Fibroblast of villous mesenchyme (primary cell): ENCODE results near the gene SLC35F3. TPM values are rescaled to one million over a fixed set of nuclear protein-coding genes. Genes with fewer than 3 reads are reported as not detected.
"Not testable (repeated sequence)": the region's sequence is repeated elsewhere in the genome, so short reads cannot be mapped to it uniquely, and the experiment has no call there.

Experiments
- DNase-seq: peaks from one replicate; pipeline ENCODE4 v3.0.0-alpha.2; 2010; ENCODE audit warnings: low read depth
- H3K4me3 ChIP-seq: 2 replicates; pipeline ENCODE4 v1.5.1; 2011; ENCODE audit warnings: low read depth, mild to moderate bottlenecking, low read length
- total RNA-seq: library from RNA; depleted of rRNA; stranded (reverse); fragments of >200 nt; gene quantifications from 2 replicates; pipeline ENCODE4 v1.2.3, GENCODE V29; 2012
- TF ChIP-seq, protein P1 (sequence below): IDR thresholded peaks from 2 replicates; pipeline ENCODE4 v1.5.1; 2012; ENCODE audit warnings: low read depth, mild to moderate bottlenecking, low read length; ENCODE audit not compliant: insufficient read depth

The SLC35F3 gene
- total RNA-seq, 1 donor: 1.7 TPM

DNA sequence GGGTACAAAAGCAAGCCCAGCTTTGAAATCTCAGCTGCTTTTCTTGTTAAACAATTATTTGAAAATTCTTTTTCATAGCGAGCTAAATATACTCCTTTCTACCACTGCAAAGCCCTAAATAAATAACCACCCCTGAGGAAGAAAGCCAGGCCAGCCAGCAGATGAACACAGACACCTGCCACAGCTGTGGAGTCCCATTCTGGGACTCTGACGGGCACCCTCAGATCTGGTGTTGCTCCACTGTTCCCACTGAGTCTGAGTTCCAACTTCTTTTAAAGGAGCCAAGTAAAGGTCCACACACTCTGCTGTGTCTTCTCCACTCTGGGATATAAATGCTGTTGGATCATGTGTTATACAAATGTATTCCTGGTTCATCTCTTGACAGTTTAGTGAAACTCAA, 391.1 kb downstream of the SLC35F3 start:
- TF ChIP-seq, protein P1, sequence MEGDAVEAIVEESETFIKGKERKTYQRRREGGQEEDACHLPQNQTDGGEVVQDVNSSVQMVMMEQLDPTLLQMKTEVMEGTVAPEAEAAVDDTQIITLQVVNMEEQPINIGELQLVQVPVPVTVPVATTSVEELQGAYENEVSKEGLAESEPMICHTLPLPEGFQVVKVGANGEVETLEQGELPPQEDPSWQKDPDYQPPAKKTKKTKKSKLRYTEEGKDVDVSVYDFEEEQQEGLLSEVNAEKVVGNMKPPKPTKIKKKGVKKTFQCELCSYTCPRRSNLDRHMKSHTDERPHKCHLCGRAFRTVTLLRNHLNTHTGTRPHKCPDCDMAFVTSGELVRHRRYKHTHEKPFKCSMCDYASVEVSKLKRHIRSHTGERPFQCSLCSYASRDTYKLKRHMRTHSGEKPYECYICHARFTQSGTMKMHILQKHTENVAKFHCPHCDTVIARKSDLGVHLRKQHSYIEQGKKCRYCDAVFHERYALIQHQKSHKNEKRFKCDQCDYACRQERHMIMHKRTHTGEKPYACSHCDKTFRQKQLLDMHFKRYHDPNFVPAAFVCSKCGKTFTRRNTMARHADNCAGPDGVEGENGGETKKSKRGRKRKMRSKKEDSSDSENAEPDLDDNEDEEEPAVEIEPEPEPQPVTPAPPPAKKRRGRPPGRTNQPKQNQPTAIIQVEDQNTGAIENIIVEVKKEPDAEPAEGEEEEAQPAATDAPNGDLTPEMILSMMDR: no peak
- no peak for DNase-seq
- no peak overlapping the region for H3K4me3 ChIP-seq

DNA sequence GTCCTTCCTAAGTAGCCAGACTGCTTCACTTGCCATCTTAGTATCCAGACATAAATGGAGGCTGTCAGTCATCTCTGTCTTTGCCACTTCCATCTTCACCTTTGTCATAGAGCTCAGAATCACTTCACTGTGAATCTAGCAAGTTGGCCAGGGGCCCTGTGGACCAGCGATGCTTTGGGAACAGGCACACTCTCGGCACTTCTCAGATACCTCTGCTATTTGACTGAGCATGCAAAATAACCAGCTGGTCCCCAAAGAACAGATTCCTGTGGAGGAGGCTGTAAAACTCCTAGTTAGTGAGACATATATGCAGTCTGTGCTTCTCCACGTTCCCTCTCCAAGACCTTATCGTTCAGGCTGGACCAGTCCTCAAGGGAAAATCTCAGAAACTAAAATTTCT, 392.0 kb downstream of the SLC35F3 start:
- TF ChIP-seq, protein P1: no peak
- H3K4me3 ChIP-seq: no peak overlapping the region
- DNase-seq: no peak

DNA sequence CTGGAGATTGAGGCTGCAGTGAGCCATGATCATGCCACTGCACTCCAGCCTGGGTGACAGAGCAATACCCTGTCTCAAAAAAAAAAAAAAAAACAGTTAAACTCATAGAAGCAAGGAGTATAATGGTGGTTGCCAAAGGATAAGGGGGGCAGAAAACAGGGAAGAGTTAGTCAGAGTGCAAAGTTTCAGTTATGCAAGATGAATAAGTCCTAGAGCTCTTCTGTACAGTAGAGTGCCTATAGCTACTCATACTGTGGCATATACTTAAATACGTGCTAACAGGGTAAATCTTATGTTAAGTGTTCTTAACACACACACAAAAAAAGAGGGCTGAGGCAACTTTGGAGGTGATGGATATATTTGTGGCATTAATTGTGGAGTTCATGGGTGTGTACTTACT, 393.2 kb downstream of the SLC35F3 start:
- H3K4me3 ChIP-seq: no peak overlapping the region
- DNase-seq: no peak
- TF ChIP-seq, protein P1: no peak

DNA sequence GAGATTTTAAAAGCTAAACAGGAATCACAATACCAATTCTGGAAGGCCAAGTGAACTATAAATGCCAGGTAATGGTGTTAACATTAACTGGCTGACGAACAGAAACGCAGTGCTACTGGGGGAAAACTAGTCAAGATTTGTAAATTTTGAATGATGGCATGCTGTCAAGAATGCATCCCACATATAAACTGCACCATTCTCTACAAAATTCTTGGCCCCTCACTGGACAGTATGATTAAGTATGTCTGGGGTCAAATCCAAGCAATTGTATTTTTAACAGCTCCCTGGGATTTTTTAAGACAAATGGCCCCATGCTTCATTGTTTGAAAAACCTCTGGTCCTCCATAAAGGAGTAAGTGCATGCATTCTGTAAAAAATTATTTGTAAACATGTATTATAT, 395.6 kb downstream of the SLC35F3 start:
- DNase-seq: no peak
- no peak overlapping the region for H3K4me3 ChIP-seq
- TF ChIP-seq, protein P1: no peak

DNA sequence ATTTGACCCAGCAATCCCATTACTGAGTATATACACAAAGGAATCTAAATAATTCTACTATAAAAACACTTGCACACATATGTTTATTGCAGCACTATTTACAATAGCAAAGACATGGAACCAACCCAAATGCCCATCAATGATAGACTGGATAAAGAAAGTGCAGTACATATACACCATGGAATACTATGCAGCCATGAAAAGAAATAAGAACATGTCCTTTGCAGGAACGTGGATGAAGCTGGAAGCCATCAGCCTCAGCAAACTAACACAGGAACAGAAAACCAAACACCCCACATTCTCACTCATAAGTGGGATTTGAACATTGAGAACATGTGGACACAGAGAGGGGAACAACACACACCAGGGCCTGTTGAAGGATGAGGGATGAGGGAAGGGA, 397.2 kb downstream of the SLC35F3 start:
- H3K4me3 ChIP-seq, DNase-seq: not testable (repeated sequence)

DNA sequence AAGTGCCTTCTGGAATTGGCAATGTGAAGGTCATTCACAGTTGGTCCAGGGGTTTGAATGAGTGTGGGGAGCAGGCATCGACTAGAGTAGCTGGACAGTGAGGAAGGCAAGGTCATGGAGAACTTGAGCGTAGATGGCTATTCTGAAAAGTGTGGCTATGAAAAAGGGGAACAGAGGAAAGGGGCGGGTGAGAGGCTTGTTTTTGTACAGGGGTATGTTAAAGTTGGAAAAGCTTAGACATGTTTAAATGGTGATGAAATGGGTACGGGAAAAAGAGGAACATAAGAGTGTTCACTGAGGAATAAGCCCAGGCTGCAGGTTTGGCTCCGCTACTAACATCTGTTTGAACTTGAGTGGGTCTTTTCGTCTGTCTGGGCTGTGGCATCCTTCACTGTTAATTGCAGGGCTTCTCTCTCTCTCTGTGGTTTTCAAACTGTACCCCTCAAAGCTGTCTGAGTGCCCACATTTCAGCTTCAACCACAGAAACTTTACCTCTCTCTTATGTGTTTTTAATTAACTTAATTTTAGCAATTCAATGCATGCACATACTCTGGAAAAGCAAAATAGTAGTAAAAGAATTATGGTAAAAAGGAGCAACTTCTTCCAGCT, 398.0 kb downstream of the SLC35F3 start:
- no peak overlapping the region for H3K4me3 ChIP-seq
- TF ChIP-seq, protein P1: no peak
- no peak for DNase-seq

DNA sequence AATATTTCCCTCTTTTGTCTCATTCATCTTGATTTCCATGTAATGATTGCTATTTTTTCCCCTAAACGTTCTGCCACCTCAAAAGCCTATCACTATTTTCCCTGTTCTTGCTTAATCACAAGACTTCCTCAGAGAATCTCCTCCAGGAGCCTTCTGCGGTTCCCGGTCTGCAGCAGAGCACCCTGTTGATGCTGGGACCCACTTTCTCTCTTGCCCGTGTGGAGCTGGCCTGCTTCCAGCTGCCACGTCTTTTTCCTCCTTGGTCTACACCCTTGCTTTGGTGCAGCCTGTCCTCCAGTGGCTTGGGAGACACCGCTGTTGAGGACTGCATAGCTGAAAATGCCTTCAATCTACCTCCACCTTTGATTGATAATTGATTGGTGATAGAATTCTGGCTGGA, 398.8 kb downstream of the SLC35F3 start:
- TF ChIP-seq, protein P1: no peak
- DNase-seq: no peak
- H3K4me3 ChIP-seq: no peak overlapping the region

DNA sequence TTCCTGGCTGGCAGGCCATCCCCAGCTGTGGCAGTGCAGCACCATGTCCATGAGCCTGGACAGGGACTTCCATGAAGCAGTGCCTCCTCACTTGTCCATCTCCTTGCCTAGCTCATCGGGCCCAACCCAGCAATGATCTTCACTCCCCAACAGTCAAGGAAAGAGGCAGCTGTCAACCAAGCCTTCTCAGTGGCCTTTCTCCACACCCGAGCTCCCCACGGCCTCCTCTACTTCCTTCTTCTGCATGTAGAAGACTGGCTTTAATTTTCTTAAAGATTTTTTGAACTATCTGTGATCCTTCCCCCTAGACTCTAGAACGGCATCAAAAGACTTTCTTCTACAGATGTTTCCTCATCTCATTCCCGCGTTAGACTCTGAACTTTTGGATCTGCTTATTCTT, 403.2 kb downstream of the SLC35F3 start:
- TF ChIP-seq, protein P1: no peak
- H3K4me3 ChIP-seq: no peak overlapping the region
- no peak for DNase-seq
